Vagina (tissue), 2 donors: ENCODE results near the gene RPS3.

Experiments used
- POLR2A ChIP-seq, 2 donors: fragments of 450-650 bp; IDR thresholded peaks; one replicate each; pipeline ENCODE4 v1.6.1; 2017; ENCODE audit warnings: antibody characterized with exemption in 2 of 2, mild to moderate bottlenecking in 2 of 2, moderate library complexity in 2 of 2
- POLR2AphosphoS5 ChIP-seq, 2 donors: sonication (generic); formaldehyde crosslinking; IDR thresholded peaks; one replicate each; pipeline ENCODE4 v1.9.0; 2017; ENCODE audit warnings: antibody characterized with exemption in 2 of 2, mild to moderate bottlenecking in 2 of 2, low read depth in 1 of 2; ENCODE audit not compliant: insufficient read depth in 1 of 2
- TF ChIP-seq, protein P1 (sequence below), 3 experiments: fragments of 450-650 bp in 2 of 3; fragments of 200-600 bp in 1 of 3; sonication (generic) in 1 of 3; IDR thresholded peaks; one replicate each; pipeline ENCODE4 v1.5.1; 2017 to 2019; ENCODE audit warnings: antibody characterized with exemption in 3 of 3, mild to moderate bottlenecking in 2 of 3, moderate library complexity in 2 of 3

DNA sequence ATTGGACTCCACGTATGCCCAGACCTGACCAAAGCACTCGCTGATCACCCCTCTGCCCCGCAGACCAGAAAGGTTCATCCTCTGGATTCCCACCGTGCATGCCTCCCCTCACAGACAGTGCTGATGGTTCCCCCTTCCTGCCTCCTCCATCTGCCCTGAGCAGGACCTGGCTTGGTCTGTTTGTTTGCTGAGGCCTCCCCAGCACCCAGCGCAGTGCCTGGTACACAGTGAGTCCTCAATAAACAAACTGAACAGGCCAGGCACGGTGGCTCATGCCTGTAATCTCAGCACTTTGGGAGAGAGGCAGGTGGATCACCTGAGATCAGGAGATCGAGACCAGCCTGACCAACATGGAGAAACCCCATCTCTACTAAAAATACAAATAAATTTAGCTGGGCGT is 23.7 kb upstream of the RPS3 start:
- TF ChIP-seq, protein P1, sequence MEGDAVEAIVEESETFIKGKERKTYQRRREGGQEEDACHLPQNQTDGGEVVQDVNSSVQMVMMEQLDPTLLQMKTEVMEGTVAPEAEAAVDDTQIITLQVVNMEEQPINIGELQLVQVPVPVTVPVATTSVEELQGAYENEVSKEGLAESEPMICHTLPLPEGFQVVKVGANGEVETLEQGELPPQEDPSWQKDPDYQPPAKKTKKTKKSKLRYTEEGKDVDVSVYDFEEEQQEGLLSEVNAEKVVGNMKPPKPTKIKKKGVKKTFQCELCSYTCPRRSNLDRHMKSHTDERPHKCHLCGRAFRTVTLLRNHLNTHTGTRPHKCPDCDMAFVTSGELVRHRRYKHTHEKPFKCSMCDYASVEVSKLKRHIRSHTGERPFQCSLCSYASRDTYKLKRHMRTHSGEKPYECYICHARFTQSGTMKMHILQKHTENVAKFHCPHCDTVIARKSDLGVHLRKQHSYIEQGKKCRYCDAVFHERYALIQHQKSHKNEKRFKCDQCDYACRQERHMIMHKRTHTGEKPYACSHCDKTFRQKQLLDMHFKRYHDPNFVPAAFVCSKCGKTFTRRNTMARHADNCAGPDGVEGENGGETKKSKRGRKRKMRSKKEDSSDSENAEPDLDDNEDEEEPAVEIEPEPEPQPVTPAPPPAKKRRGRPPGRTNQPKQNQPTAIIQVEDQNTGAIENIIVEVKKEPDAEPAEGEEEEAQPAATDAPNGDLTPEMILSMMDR (IDR thresholded peaks at IDR 0.05) = no peak
- TF ChIP-seq POLR2AphosphoS5 (IDR thresholded peaks at IDR 0.05; ENCODE audit: insufficient read depth in 1 of 2, low read depth in 1 of 2) (no peak), POLR2A (IDR thresholded peaks at IDR 0.05) (no peak)
